OCI-M2 (cell line): ENCODE data around the gene CALD1.

Source experiments
- DNase-seq: peaks from one replicate; lab custom pipeline; 2025; ENCODE audit not compliant: unreplicated experiment; lab: John Stamatoyannopoulos, UW

CALD1 gene

DNA sequence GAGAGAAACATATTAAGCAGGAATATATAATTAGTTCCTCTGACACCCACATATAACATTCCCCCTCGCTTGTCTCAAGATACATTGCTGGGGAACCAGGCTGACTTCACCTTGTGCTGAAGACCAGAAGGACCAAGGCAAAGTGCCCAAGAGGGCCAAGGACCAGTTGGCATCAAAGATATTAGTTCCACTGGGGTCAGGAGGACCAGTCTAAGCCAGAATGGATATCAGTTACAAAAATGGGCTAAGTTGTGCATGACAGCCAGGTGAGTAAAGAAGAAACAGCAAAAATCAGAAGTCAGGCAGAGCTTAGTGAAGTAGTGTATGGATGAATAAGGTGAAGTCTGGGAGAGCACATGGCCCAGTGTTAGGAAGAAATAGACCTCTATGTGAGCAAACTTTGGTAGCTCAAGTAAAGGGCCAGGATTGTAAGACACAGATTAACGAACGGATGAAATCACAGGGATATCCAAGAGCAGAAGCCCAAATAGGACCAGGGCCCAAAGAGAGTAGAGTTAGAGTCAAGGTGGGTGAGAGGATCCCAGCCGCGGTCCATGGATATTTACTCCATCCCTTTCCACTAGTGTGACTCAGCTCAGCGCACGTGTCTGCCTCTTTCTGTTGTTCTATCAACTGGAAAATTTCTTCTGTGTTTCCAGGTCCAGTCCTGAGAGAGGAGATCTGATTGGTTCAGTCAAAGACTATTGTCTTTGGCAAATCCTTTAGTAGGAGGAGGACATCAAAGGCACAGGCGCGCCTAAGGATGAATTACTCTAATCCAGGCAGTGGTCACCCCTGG, 5.0 kb downstream of the CALD1 start:
- no peak for DNase-seq

DNA sequence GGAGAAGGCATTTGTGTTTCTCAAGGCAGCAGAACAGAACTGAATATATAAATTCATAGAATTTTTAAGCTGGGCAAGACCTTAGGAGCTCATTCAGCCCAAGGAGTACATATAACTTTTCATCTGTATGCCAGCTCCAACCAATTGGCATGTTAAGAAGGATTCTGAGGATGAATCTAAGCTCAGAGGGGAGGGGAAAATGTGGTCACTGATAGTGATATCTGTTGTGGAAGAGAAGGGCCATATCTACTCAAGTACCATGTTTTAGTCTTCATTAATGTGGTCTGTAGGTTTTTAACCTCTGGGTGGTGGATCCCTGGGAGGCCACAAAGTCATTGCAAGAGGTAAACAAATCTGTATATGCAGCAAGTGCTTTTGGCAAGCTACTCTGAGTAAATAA, 6.4 kb downstream of the CALD1 start:
- DNase-seq: no peak

DNA sequence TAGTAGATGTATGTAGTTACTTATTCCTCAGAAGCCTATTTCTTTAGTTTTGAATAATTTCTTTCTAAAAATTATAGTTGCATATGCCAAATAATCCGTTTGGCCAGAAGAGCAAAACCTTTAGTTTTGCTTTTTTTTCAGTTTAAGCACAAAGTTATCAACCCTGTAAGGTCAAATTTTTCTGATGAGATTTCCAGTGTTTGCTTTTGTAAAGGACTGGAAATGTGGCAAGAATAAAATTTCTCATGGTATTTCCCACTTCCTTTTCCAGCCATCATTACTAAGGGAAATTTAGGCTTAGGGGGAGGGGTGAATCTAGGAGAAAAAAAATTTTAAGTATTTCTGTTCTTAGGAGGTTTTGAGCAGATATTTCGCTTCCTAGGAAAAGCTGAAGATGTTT, 7.6 kb downstream of the CALD1 start:
- DNase-seq: no peak

GRCh38 chr7:134787720-134788119, 8.3 kb downstream of the CALD1 start:
- no peak for DNase-seq

DNA sequence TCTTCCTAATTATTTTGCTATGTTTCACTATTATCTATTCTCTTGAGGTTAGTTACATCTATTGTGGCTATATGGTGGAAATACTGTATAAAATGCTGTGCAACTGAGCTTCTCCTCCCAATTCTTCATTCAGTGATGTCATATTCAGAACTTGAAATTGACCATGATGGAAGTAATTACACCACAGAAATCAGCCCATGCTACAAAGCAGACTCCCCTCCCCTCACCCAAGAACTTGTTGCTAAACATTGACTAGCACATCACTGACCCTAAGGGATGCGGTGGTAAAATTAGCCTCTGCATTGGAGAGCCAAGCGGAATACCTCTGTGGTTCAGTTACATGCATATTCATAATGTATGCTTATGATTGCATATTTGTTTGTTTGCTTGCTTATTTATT, 8.8 kb downstream of the CALD1 start:
- no peak for DNase-seq

GRCh38 chr7:134789967-134790685, 10.7 kb downstream of the CALD1 start:
- DNase-seq: no peak

GRCh38 chr7:134792968-134793367, 13.5 kb downstream of the CALD1 start:
- DNase-seq: no peak

DNA sequence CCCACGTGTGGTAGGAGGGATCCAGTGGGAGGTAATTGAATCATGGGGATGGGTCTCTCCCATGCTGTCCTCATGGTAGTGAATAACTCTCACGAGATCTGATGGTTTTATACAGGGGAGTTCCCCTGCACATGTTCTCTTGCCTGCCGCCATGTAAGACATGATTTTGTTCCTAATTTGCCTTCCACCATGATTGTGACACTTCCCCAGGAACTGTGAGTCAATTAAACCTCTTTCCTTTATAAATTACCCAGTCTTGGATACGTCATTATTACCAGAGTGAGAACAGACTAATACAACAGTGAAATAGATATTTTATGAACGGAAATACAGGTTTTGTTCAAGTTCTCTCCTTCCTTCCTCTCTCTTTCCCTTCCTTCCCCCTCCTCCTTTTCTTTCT, 15.8 kb downstream of the CALD1 start:
- no peak for DNase-seq

DNA sequence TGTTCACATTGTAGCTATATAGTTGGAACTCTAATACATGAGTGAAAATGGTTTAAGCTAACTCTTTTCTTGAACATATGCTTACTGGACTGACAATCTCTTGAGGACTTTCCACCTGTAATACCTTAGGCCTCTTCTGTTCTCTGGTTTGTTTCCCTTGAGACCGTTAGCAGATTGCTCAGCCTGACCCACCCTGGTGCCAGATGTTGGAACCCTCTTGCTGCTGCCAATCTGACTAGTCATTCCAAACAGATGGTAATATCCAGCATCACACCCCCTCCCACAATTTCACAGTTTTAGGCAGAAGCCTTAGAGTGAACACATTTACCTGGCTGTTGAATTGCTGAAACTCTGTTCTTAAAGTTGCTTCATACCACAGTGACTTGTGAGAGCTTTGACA, 18.7 kb downstream of the CALD1 start:
- no peak for DNase-seq

DNA sequence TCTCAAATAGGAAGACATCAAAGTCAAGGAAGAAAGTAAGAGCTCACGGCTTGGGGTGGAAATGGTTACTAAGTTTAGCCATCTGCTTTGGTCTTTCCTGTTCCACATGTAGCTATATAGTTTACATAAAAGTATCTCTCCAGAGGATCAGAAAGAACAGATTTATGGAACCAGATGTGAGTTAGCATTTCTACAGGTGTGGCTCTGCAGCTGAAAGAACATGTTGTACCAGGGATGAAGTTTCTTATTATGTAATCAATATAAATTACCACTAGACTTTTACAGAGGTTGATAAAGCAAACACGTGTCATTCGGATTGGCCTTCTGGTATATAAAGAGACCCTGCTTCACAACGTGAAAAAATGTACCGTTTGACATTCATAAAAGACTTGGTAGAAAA, 19.9 kb downstream of the CALD1 start:
- DNase-seq: no peak

DNA sequence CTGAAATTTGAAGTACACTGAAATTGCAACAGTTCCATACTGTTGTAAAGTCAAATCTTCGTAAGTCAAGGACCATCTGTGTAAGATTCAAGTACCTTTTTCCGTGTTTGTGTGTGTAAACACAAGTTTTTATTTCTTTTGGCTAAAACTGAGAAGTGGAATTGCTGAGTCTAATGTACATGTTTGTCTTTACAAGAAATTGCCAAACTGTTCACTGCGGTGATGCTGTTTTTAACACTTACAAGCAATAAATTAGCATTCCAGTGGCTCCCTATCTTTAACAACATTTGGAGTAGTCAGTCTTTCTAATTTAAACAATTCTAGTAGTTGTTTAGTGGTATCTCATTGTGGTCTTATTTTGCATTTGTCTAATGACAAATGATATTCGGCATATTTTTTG, 23.3 kb downstream of the CALD1 start:
- no peak for DNase-seq

DNA sequence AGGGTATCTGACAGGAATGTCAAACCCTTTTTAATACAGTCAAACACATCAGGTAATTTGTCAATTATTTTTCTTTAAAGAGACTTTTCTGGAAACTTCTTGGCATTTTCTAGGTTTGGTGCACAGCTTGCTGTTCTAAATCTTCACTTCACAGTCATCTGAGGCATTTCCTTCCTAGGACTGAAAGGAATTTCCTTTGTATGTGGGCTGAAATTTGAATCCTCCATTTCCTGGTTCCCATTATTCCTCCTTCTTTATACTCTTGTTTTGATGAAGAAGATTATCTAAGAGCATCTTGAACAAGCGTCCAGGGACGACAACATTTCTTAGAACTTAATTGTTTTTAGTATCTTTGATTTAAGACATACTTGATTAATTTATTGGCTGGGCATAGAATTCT, 24.9 kb downstream of the CALD1 start:
- no peak for DNase-seq

GRCh38 chr7:134804854-134805253, 25.4 kb downstream of the CALD1 start:
- DNase-seq: no peak

GRCh38 chr7:134806197-134806596, 26.8 kb downstream of the CALD1 start:
- DNase-seq: no peak

GRCh38 chr7:134809616-134810015, 30.2 kb downstream of the CALD1 start:
- no peak for DNase-seq

GRCh38 chr7:134811765-134812164, 32.3 kb downstream of the CALD1 start:
- DNase-seq: no peak

- DNase-seq: no peak
Measured at GRCh38 chr7:134813663-134814396, 34.4 kb downstream of the CALD1 start.

- no peak for DNase-seq
Measured at GRCh38 chr7:134814730-134815364, 35.4 kb downstream of the CALD1 start.

DNA sequence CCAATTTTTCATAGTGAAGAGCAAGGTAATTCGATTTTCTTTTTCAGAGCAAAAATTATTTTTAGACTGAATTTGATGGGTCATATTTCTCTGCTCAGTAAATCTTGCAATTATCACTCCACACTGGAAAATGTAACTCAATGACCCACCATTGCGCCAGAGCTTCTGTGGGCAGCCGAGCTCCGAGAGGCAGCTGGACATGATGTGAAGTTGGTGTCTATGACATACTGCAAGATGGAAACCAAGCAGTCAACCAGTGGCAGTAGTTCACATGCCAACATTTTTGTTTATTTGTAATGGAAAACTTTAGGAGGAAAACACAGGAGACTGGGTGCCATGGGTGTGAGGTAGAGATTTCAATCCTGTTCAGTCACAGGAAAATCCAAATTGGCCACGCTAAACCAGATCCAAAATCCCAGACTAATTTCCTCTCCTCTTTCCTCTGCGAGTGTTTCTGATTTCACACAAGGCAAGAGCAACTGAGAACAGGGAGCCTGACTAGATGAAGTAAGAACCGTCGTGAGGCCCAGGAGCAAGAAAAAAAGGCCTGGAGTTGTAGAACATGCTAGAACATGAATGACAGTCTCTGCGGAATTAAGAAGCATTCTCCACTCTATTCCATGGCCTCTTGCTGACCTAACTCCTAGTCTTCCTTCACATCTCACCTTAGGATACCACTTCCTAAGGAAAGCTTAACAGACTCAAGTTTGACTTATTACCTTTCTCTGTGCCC, 39.3 kb downstream of the CALD1 start:
- DNase-seq: no peak

- DNase-seq: no peak
Measured at GRCh38 chr7:134819401-134819800, 40.0 kb downstream of the CALD1 start.

- no peak for DNase-seq
Measured at GRCh38 chr7:134820295-134820694, 40.9 kb downstream of the CALD1 start.
